Suppressor macrophage treated with lipopolysaccharide for 4 hours (primary cell): ENCODE measurements around the gene RALGDS.
"Not testable (repeated sequence)": the region's sequence is repeated elsewhere in the genome, so short reads cannot be mapped to it uniquely, and the experiment has no call there.

Experiments
- DNase-seq: peaks from one replicate; pipeline ENCODE4 v3.0.0-alpha.2; 2020

Gene RALGDS

GRCh38 chr9:133121198-133121914 is at the start of gene RALGDS:
Gene RALGDS, minus strand, starts transcription at chr9:133121240. Its CDS starts 86 bp downstream, at chr9:133121154.
- DNase-seq: peak; percentile 96

- no peak for DNase-seq
Observed at GRCh38 chr9:133170716-133171115, 49.7 kb upstream of the RALGDS start.

GRCh38 chr9:133169687-133170086 is 48.6 kb upstream of the RALGDS start:
- not testable (repeated sequence) for DNase-seq

DNA sequence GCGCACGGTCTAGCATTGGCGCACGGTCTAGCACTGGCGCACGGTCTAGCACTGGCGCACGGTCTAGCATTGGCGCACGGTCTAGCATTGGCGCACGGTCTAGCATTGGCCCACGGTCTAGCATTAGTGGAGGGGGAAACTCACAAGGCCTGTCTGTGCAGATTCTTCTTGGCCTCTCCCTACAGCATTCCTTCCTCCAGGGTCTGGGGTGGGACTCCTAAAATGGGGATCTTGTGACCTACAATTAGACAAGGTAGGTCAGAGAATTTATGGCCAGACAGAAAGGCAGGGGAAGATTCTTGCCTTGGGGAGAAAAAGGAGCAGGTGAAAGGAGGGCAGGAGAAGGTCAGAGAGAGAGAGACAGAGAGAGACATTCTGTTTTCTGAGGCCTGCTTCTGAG is 48.1 kb upstream of the RALGDS start:
- no peak for DNase-seq

GRCh38 chr9:133168432-133168831 is 47.4 kb upstream of the RALGDS start:
- no peak for DNase-seq

DNA sequence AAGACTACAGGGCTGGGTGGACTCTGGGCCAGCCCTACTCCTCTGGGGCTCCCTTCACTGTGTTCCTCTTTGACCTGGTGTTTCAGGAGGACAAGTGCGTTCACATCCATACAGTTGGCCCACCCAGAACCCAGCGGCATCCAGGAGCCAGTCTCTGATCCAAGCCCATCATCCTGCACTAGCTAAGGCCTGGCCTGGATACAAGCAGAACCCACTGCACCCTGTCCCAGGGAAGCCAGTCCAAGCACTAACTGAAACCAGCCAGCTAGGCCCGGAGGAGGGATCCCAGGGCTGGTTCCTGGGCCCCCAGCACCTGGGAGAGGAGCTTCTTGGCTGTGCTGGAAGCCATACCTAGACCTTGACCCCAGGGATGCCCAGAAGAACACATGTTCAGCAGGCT is 46.7 kb upstream of the RALGDS start:
- no peak for DNase-seq

- no peak for DNase-seq
Observed at GRCh38 chr9:133167096-133167730, 46.2 kb upstream of the RALGDS start.

- no peak for DNase-seq
Observed at GRCh38 chr9:133166392-133166791, 45.4 kb upstream of the RALGDS start.

DNA sequence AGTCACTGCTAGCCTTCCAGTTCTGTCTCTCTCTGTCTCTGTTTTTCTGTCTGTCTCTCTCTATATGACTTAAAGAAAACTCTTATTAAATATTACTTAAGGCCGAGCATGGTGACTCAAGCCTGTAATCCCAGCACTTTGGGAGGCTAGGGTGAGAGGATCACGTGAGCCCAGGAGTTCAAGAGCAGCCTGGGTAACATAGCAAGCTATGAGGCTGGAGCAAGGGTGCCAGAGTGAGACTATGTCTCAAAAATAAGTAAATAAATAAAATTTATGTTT is 44.4 kb upstream of the RALGDS start:
- no peak for DNase-seq

- DNase-seq: no peak
Observed at GRCh38 chr9:133164191-133164590, 43.2 kb upstream of the RALGDS start.

- peak; percentile 70 for DNase-seq
Observed at GRCh38 chr9:133163504-133164172, 42.6 kb upstream of the RALGDS start, which contains the start of gene GBGT1. Gene GBGT1, minus strand, starts transcription at chr9:133163914. Its CDS starts 1,502 bp downstream, at chr9:133162412.

DNA sequence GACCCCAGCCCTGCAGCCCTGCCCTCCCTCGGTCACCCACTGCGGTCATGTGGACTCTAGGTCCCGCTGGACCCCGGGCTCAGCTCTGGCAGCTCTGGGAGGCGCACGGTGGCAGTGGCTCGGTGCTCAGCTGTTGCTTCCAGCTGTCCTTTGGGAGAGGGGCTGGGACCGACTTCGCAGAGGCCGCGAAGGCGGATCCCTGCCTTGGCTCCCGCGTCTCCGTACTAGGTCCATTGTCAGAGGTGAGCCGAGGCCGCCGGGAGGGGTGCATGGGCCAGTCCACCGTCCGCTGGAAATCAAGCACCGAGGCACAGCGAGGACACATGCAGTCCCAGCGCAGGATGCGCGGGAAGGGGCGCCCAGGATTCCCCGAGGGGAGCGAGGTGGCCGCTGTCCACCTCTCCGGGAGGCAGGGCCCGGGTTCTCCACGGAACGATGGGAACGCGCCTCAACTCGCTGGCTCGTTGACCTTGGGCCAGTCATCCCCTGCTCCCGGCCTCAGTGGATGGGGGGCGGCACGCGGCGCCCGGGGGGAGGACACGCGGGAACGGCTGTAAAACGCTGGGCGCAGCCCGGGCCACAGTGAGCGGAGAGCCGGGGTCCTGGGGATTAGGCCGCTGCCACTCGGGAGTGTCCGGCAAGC is 41.9 kb upstream of the RALGDS start:
- DNase-seq: no peak

GRCh38 chr9:133161547-133161950 is 40.5 kb upstream of the RALGDS start:
- no peak for DNase-seq

GRCh38 chr9:133160742-133161546 is 39.9 kb upstream of the RALGDS start:
- peak; percentile 87 for DNase-seq

- DNase-seq: no peak
Observed at GRCh38 chr9:133158695-133159094, 37.7 kb upstream of the RALGDS start.

- DNase-seq: no peak
Observed at GRCh38 chr9:133155156-133155555, 34.1 kb upstream of the RALGDS start.

DNA sequence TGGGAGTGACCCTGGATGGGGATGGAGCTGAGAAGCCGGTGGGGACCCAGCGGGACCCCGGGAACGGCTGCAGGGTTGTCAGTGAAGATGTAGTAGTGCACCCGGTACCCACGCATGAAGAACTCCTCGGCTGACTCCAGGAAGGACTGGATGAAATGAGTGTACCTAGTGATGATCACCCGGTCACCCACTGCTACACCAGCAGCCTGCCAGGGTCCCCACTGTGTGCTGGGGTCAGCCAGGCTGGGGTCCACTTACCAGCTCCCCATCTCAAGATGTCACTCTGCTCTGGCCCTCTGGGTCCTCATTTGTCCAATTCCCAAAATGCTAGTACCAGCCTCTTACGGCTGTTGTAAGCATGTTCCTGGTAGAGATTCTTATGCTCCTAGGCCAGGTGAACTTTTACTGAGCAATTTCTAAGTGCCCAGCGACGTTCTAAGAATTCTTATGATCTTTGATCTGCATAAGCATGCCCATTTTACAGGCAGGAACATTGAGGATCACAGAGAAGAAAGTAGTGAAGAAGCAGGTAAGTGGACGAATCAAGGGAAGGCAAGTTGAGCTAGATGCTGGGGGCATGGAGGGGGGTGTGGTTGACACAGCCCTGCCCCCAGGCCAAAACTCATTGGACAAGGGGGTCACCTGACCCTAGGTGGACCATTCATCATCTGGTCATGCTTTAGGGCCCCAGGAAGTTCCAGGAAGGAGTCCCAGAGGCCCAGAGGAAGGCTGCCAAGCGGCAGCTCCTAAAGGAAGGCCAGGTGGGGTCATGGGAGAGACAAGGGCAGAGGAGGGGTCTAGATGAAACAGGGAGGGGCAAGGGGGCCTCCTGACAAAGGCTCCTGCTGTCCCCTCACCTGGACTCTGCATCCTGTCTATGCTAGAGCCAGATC is 33.3 kb upstream of the RALGDS start:
- DNase-seq: no peak

DNA sequence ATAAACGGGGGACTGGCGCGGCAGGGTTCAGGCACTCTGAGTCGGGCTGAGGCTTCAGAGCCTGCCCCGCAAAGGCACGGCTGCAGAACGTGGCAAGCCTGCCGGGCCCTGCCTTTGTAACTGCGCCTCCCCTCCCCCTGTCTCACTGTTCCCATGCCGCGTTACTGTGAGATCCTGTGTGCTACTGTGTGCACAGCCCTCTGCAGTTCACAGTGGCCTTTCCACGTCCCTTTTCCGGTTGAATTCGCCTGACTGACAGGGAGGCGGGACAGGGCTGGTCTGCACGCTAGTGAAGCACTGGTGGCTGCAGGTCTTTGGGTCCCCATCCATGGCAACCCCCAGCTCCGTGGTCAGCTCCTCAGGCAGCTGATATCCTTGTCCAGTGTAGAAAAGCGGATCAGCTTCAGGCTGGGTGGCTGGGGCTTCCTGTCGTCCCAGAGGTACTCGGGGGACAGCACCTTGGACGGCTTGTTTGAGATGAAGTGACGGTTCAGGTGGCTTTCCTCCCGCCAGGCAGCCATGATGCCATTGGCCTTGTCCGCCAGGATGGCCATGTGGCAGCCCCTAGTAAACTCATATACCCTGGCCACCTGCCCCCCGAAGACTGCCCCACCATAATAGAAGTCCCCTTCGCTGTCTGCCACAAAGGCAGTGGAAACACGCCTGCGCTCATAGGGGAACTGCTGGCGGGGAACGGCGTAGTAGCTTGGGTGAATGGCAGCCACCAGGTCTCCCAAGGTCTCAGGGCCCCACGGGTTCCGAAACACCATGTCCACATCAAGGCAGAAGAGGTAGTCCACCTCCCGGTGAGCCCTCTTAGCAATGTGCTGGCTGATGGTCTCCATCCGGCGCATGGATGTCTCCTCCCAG is 32.4 kb upstream of the RALGDS start:
- no peak for DNase-seq

DNA sequence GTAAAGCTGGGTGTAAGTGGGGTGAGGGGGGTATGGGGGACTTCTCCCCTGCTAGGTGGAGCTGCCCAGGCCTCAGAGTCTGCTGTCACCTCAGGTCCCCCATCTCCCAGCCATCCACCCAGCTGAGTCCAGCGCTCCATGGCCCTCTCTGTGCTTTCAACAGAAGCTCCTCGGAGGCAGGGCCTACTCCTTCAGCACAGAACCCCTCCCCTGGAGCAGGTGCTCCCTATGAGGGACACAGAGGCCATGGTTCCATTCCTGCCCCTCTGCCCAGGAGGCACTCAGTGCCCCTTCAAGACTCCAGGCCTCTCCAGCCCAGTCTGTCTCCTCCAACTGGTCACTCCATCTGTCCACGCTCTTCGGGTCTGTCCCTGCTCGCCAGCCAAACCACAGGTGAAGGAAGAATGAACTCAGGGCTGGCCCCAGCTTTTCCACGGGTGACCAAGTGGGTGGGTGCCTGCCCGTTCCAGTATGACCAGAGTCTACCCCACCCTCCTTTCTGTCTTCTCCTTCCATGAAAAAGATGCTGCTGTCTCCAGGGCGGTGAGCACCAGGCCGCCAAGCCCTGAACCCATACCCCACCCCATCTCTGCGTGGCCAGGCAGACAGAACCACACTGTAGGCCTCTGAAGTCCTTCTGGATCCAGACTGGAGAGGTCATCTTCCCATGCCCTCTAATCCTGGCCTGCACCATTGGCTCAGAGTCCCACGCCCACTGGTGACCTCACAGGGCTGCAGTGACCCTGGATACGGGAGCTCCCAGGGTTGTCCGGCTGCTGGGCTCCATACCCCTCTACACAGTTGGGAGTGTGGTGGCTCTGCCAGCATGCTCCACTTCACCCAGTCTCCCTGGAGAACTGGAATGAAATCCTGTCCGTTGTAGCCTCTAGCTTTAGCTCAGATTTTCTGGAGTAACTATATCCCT is 30.8 kb upstream of the RALGDS start:
- DNase-seq: no peak

DNA sequence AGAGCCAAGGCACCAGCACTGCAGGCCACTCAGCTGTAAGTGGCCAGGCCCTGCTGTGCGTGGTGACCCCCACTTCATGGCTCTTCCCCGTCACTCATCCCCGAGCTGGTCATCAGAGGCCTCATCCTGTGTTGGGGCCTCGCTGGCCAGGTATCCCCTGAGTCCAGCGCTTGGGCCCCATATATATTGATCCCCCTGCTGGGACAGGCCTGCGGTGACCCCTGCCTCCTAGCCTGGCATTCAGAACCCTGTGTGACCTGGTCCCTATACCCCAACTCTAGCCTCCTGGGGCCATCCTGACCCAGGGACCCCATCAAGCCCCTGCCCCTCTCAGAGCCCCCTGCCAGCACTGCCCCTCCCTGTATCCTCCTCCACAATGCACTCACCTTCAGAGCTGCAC is 30.0 kb upstream of the RALGDS start:
- no peak for DNase-seq
